WTC11 (cell line): ENCODE measurements around the gene ERC1. TPM values are rescaled to one million over a fixed set of nuclear protein-coding genes. Genes with fewer than 3 reads are reported as not detected.

Experiments used
- ATAC-seq: fragments of 200-7000 bp; cut with Tn5 transposase; 2 replicates; pipeline ENCODE4 v1.10.0; 2021; ENCODE audit warnings: mild to moderate bottlenecking, moderate library complexity
- CTCF ChIA-PET: fragments of 300-600 bp; sonication (Branson Sonifier 250); formaldehyde crosslinking; loops from one replicate; lab custom pipeline; 2021; ENCODE audit warnings: antibody characterized with exemption; lab: Charles Lee
- POLR2A ChIA-PET: fragments of 350-600 bp; sonication (Branson Sonifier 250); formaldehyde crosslinking; loops from one replicate; lab custom pipeline; 2021; ENCODE audit warnings: antibody characterized with exemption; lab: Charles Lee
- DNase-seq: peaks from one replicate; pipeline ENCODE4 v3.0.0; 2021; ENCODE audit warnings: low spot score
- H3K27ac Mint-ChIP-seq: 2 replicates; pipeline ENCODE4 v1.8.0; 2021; ENCODE audit warnings: mixed read lengths
- H3K27me3 Mint-ChIP-seq: 2 replicates; pipeline ENCODE4 v1.8.0; 2021; ENCODE audit warnings: low read depth, mild to moderate bottlenecking, moderate library complexity, mixed read lengths
- H3K36me3 Mint-ChIP-seq: 2 replicates; pipeline ENCODE4 v1.8.0; 2021; ENCODE audit warnings: mixed read lengths
- H3K4me1 Mint-ChIP-seq: 2 replicates; pipeline ENCODE4 v1.8.0; 2022; ENCODE audit warnings: mixed read lengths
- H3K4me3 Mint-ChIP-seq: 2 replicates; pipeline ENCODE4 v1.8.0; 2021; ENCODE audit warnings: mild to moderate bottlenecking, moderate library complexity, mixed read lengths
- H3K9me3 Mint-ChIP-seq: 2 replicates; pipeline ENCODE4 v1.8.0; 2021; ENCODE audit warnings: mixed read lengths
- CREB1 ChIP-seq: sonication (generic); formaldehyde crosslinking; IDR thresholded peaks from 2 replicates; pipeline ENCODE4 v1.8.0; 2023; ENCODE audit warnings: mild to moderate bottlenecking, missing genetic modification reagents
- CREM ChIP-seq: sonication (generic); formaldehyde crosslinking; IDR thresholded peaks from 2 replicates; pipeline ENCODE4 v1.8.1; 2022; ENCODE audit warnings: mild to moderate bottlenecking, missing genetic modification reagents, moderate library complexity
- FOXK1 ChIP-seq: sonication (generic); formaldehyde crosslinking; IDR thresholded peaks from 2 replicates; pipeline ENCODE4 v1.8.0; 2022; ENCODE audit warnings: mild to moderate bottlenecking, moderate library complexity, missing genetic modification reagents
- FOXP1 ChIP-seq: sonication (generic); formaldehyde crosslinking; IDR thresholded peaks from 2 replicates; pipeline ENCODE4 v1.8.0; 2022; ENCODE audit warnings: missing genetic modification reagents, mild to moderate bottlenecking, moderate library complexity, borderline replicate concordance
- GTF2I ChIP-seq: fragments of 250-450 bp; sonication (Bioruptor Pico); conservative IDR thresholded peaks from 2 replicates; pipeline ENCODE4 v1.4.0; 2021; ENCODE audit warnings: mild to moderate bottlenecking
- IRF2 ChIP-seq: sonication (generic); formaldehyde crosslinking; IDR thresholded peaks from 2 replicates; pipeline ENCODE4 v1.8.0; 2022; ENCODE audit warnings: low read depth, missing genetic modification reagents, borderline replicate concordance
- NR1H2 ChIP-seq: sonication (generic); formaldehyde crosslinking; IDR thresholded peaks from 2 replicates; pipeline ENCODE4 v1.9.0; 2021; ENCODE audit warnings: mild to moderate bottlenecking, moderate library complexity, missing genetic modification reagents
- SMAD3 ChIP-seq: sonication (generic); formaldehyde crosslinking; IDR thresholded peaks from 2 replicates; pipeline ENCODE4 v1.8.0; 2022; ENCODE audit warnings: missing genetic modification reagents, mild to moderate bottlenecking, borderline replicate concordance
- TP53 ChIP-seq: sonication (generic); formaldehyde crosslinking; IDR thresholded peaks from 2 replicates; pipeline ENCODE4 v1.8.1; 2023; ENCODE audit warnings: mild to moderate bottlenecking, missing genetic modification reagents
- ZNF219 ChIP-seq: sonication (generic); formaldehyde crosslinking; IDR thresholded peaks from 2 replicates; pipeline ENCODE4 v1.8.0; 2023; ENCODE audit warnings: missing genetic modification reagents, mild to moderate bottlenecking, borderline replicate concordance
- ZNF396 ChIP-seq: fragments of 250-450 bp; sonication (Bioruptor Pico); IDR thresholded peaks from 2 replicates; pipeline ENCODE4 v1.8.0; 2021; ENCODE audit warnings: mild to moderate bottlenecking, moderate library complexity, borderline replicate concordance
- ZNF423 ChIP-seq: fragments of 250-450 bp; sonication (Bioruptor Pico); IDR thresholded peaks from 2 replicates; pipeline ENCODE4 v2.1.2; 2022; ENCODE audit warnings: mild to moderate bottlenecking, moderate library complexity
- total RNA-seq: library from RNA; stranded (reverse); gene quantifications from 3 replicates; pipeline ENCODE4 v1.2.3, GENCODE V29; 2021
- TF ChIP-seq, protein P1 (sequence below): sonication (generic); formaldehyde crosslinking; IDR thresholded peaks from 2 replicates; pipeline ENCODE4 v1.8.1; 2023; ENCODE audit warnings: mild to moderate bottlenecking, moderate library complexity, missing genetic modification reagents
- TF ChIP-seq, protein P2 (sequence below): sonication (generic); formaldehyde crosslinking; IDR thresholded peaks from 2 replicates; pipeline ENCODE4 v1.8.1; 2023; ENCODE audit warnings: mild to moderate bottlenecking, missing genetic modification reagents
- TF ChIP-seq, protein P3 (sequence below): sonication (generic); formaldehyde crosslinking; IDR thresholded peaks from 2 replicates; pipeline ENCODE4 v1.8.1; 2023; ENCODE audit warnings: mild to moderate bottlenecking, missing genetic modification reagents, moderate library complexity
- TF ChIP-seq, protein P4 (sequence below): sonication (generic); formaldehyde crosslinking; IDR thresholded peaks from 2 replicates; pipeline ENCODE4 v1.8.0; 2022; ENCODE audit warnings: missing genetic modification reagents
- TF ChIP-seq, protein P5 (sequence below): sonication (generic); formaldehyde crosslinking; conservative IDR thresholded peaks from 2 replicates; pipeline ENCODE4 v1.8.1; 2023; ENCODE audit warnings: mild to moderate bottlenecking, low read depth, missing genetic modification reagents, moderate library complexity
- TF ChIP-seq, protein P6 (sequence below): sonication (generic); formaldehyde crosslinking; IDR thresholded peaks from 2 replicates; pipeline ENCODE4 v1.8.0; 2023; ENCODE audit warnings: mild to moderate bottlenecking, missing genetic modification reagents
- TF ChIP-seq, protein P7 (sequence below): fragments of 200-600 bp; IDR thresholded peaks from 2 replicates; pipeline ENCODE4 v1.8.0; 2022; ENCODE audit warnings: antibody characterized with exemption

ERC1 gene
- total RNA-seq, 1 experiment from 2014 or later: 47.5 TPM

DNA sequence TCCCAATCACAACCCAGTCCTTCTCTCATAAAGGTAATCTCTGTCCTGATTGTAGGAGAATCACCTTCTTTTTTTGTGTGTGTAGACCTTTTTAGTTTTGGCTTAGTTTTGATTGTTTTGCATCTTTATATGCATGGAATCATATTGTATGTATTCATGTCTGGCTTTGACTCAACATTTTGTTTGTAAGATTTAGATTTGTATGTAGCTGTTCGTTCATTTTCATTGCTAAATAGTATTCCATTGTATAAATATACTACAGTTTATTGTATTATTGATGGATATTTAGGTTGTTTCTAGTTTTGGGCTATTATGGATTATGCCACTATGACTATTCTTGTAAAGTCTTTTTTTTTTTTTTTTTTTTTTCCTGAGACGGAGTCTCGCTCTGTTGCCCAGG, 10.5 kb downstream of the ERC1 start:
- Mint-ChIP-seq H3K27ac (no peak overlapping the region), H3K4me3 (no peak overlapping the region), H3K4me1 (peaks cover 7% of the 10 kb centered on the region), H3K9me3 (no peaks in the 10 kb centered on the region), H3K27me3 (no peaks in the 10 kb centered on the region), H3K36me3 (peaks cover 5% of the 10 kb centered on the region)
- ATAC-seq (no peak), DNase-seq (no peak)
- ChIA-PET POLR2A (no interaction called here), CTCF (interaction anchor here (0.6 kb wide), 1 partner anchor 622 kb away, joined by 3 read pairs; no protein-coding TSS in a partner anchor)
- TF ChIP-seq, protein P1, sequence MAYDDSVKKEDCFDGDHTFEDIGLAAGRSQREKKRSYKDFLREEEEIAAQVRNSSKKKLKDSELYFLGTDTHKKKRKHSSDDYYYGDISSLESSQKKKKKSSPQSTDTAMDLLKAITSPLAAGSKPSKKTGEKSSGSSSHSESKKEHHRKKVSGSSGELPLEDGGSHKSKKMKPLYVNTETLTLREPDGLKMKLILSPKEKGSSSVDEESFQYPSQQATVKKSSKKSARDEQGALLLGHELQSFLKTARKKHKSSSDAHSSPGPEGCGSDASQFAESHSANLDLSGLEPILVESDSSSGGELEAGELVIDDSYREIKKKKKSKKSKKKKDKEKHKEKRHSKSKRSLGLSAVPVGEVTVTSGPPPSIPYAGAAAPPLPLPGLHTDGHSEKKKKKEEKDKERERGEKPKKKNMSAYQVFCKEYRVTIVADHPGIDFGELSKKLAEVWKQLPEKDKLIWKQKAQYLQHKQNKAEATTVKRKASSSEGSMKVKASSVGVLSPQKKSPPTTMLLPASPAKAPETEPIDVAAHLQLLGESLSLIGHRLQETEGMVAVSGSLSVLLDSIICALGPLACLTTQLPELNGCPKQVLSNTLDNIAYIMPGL (CRISPR knock-in tag): no peak
- TF ChIP-seq, protein P2, sequence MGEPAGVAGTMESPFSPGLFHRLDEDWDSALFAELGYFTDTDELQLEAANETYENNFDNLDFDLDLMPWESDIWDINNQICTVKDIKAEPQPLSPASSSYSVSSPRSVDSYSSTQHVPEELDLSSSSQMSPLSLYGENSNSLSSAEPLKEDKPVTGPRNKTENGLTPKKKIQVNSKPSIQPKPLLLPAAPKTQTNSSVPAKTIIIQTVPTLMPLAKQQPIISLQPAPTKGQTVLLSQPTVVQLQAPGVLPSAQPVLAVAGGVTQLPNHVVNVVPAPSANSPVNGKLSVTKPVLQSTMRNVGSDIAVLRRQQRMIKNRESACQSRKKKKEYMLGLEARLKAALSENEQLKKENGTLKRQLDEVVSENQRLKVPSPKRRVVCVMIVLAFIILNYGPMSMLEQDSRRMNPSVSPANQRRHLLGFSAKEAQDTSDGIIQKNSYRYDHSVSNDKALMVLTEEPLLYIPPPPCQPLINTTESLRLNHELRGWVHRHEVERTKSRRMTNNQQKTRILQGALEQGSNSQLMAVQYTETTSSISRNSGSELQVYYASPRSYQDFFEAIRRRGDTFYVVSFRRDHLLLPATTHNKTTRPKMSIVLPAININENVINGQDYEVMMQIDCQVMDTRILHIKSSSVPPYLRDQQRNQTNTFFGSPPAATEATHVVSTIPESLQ (CRISPR knock-in tag): no peak
- TF ChIP-seq CREB1 (CRISPR knock-in tag) (no peak), IRF2 (CRISPR knock-in tag) (no peak), FOXP1 (no peak), CREM (no peak), GTF2I (CRISPR knock-in tag) (no peak), FOXK1 (CRISPR knock-in tag) (no peak), TP53 (CRISPR knock-in tag) (no peak)
- TF ChIP-seq, protein P3, sequence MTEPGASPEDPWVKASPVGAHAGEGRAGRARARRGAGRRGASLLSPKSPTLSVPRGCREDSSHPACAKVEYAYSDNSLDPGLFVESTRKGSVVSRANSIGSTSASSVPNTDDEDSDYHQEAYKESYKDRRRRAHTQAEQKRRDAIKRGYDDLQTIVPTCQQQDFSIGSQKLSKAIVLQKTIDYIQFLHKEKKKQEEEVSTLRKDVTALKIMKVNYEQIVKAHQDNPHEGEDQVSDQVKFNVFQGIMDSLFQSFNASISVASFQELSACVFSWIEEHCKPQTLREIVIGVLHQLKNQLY (CRISPR knock-in tag): no peak

DNA sequence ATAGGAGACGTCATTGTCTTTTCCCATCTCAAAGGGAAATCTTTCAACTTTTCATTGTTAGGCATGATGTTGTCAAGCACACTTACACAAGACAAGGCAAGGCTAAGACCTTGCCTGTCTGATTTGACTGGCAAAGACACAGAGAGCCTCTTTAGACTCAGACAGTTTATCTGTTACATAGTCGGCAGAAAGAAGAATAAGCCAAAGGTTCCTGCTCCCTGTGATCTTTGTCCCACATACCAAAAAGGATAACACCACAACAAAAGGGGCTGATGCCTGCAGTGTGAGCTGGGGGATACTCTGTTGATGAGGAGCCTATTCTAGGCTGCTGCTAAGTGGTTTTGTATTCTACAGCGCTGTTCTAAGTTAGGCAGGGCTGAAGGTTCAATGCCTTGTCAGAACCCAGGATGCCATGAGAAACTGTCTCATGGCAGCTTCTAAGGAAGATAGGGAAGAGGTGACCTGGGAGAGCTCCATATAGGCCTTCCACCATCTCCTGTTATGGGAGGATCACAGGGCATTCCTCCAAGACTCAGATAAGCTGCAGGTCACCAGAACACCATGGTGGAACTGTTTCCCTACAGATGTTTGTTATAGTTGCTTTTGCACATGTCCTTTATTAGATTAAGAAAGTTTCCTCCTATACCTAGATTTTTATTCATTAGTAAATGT, 12.7 kb downstream of the ERC1 start:
- no peak for DNase-seq
- H3K27me3 Mint-ChIP-seq: no peaks in the 10 kb centered on the region
- peaks cover 2% of the 10 kb centered on the region for H3K9me3 Mint-ChIP-seq
- H3K4me3 Mint-ChIP-seq: no peak overlapping the region
- CTCF ChIA-PET: interaction anchor here (1.0 kb wide), 1 partner anchor 54 kb away, joined by 4 read pairs; the partner anchor contains the start of gene RAD52
- TF ChIP-seq SMAD3 (CRISPR knock-in tag) (no peak), ZNF396 (CRISPR knock-in tag) (no peak), ZNF219 (CRISPR knock-in tag) (no peak), ZNF423 (CRISPR knock-in tag) (no peak), NR1H2 (CRISPR knock-in tag) (no peak), TP53 (CRISPR knock-in tag) (no peak)
- TF ChIP-seq, protein P4, sequence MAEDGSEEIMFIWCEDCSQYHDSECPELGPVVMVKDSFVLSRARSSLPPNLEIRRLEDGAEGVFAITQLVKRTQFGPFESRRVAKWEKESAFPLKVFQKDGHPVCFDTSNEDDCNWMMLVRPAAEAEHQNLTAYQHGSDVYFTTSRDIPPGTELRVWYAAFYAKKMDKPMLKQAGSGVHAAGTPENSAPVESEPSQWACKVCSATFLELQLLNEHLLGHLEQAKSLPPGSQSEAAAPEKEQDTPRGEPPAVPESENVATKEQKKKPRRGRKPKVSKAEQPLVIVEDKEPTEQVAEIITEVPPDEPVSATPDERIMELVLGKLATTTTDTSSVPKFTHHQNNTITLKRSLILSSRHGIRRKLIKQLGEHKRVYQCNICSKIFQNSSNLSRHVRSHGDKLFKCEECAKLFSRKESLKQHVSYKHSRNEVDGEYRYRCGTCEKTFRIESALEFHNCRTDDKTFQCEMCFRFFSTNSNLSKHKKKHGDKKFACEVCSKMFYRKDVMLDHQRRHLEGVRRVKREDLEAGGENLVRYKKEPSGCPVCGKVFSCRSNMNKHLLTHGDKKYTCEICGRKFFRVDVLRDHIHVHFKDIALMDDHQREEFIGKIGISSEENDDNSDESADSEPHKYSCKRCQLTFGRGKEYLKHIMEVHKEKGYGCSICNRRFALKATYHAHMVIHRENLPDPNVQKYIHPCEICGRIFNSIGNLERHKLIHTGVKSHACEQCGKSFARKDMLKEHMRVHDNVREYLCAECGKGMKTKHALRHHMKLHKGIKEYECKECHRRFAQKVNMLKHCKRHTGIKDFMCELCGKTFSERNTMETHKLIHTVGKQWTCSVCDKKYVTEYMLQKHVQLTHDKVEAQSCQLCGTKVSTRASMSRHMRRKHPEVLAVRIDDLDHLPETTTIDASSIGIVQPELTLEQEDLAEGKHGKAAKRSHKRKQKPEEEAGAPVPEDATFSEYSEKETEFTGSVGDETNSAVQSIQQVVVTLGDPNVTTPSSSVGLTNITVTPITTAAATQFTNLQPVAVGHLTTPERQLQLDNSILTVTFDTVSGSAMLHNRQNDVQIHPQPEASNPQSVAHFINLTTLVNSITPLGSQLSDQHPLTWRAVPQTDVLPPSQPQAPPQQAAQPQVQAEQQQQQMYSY (CRISPR knock-in tag): no peak
- TF ChIP-seq, protein P5, sequence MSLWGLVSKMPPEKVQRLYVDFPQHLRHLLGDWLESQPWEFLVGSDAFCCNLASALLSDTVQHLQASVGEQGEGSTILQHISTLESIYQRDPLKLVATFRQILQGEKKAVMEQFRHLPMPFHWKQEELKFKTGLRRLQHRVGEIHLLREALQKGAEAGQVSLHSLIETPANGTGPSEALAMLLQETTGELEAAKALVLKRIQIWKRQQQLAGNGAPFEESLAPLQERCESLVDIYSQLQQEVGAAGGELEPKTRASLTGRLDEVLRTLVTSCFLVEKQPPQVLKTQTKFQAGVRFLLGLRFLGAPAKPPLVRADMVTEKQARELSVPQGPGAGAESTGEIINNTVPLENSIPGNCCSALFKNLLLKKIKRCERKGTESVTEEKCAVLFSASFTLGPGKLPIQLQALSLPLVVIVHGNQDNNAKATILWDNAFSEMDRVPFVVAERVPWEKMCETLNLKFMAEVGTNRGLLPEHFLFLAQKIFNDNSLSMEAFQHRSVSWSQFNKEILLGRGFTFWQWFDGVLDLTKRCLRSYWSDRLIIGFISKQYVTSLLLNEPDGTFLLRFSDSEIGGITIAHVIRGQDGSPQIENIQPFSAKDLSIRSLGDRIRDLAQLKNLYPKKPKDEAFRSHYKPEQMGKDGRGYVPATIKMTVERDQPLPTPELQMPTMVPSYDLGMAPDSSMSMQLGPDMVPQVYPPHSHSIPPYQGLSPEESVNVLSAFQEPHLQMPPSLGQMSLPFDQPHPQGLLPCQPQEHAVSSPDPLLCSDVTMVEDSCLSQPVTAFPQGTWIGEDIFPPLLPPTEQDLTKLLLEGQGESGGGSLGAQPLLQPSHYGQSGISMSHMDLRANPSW: no peak
- TF ChIP-seq, protein P6, sequence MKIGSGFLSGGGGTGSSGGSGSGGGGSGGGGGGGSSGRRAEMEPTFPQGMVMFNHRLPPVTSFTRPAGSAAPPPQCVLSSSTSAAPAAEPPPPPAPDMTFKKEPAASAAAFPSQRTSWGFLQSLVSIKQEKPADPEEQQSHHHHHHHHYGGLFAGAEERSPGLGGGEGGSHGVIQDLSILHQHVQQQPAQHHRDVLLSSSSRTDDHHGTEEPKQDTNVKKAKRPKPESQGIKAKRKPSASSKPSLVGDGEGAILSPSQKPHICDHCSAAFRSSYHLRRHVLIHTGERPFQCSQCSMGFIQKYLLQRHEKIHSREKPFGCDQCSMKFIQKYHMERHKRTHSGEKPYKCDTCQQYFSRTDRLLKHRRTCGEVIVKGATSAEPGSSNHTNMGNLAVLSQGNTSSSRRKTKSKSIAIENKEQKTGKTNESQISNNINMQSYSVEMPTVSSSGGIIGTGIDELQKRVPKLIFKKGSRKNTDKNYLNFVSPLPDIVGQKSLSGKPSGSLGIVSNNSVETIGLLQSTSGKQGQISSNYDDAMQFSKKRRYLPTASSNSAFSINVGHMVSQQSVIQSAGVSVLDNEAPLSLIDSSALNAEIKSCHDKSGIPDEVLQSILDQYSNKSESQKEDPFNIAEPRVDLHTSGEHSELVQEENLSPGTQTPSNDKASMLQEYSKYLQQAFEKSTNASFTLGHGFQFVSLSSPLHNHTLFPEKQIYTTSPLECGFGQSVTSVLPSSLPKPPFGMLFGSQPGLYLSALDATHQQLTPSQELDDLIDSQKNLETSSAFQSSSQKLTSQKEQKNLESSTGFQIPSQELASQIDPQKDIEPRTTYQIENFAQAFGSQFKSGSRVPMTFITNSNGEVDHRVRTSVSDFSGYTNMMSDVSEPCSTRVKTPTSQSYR: no peak
- TF ChIP-seq, protein P7, sequence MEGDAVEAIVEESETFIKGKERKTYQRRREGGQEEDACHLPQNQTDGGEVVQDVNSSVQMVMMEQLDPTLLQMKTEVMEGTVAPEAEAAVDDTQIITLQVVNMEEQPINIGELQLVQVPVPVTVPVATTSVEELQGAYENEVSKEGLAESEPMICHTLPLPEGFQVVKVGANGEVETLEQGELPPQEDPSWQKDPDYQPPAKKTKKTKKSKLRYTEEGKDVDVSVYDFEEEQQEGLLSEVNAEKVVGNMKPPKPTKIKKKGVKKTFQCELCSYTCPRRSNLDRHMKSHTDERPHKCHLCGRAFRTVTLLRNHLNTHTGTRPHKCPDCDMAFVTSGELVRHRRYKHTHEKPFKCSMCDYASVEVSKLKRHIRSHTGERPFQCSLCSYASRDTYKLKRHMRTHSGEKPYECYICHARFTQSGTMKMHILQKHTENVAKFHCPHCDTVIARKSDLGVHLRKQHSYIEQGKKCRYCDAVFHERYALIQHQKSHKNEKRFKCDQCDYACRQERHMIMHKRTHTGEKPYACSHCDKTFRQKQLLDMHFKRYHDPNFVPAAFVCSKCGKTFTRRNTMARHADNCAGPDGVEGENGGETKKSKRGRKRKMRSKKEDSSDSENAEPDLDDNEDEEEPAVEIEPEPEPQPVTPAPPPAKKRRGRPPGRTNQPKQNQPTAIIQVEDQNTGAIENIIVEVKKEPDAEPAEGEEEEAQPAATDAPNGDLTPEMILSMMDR: no peak
- TF ChIP-seq, all 79 proteins: peak for 0
- Mint-ChIP-seq H3K4me1 (peaks cover 7% of the 10 kb centered on the region), H3K36me3 (peaks cover 7% of the 10 kb centered on the region), H3K27ac (peak overlapping the region; percentile 6; the same call in 1 of the 2 replicates)
- 0 out of 2 replicates have a peak, but pooled peaks have one; percentile 24 for ATAC-seq
- POLR2A ChIA-PET: no interaction called here
